PFSK-1 (cell line): ENCODE data around the gene LZTS2.

Experiments used
- POLR2AphosphoS5 ChIP-seq: IDR thresholded peaks from 2 replicates; pipeline ENCODE4 v1.6.1; 2012; ENCODE audit warnings: low read depth, mild to moderate bottlenecking, control low read depth, low read length, moderate library complexity
- SIN3A ChIP-seq: IDR thresholded peaks from 2 replicates; pipeline ENCODE4 v1.6.1; 2012; ENCODE audit warnings: mild to moderate bottlenecking, low read length, moderate library complexity, borderline replicate concordance; ENCODE audit not compliant: insufficient read depth

- TF ChIP-seq POLR2AphosphoS5 (no peak), SIN3A (no peak)
These were observed 47.0 kb downstream of the LZTS2 start for GRCh38 chr10:101046332-101047238.
